GM12878 (cell line): Measurements from ENCODE around the gene KLF3. TPM values are rescaled to one million over a fixed set of nuclear protein-coding genes. Genes with fewer than 3 reads are reported as not detected.

Experiments
- ASH2L ChIP-seq: fragments of 300-600, 200-600 bp; sonication (generic); IDR thresholded peaks from 2 replicates; pipeline ENCODE4 v1.6.1; 2017; ENCODE audit warnings: low read depth, mild to moderate bottlenecking, borderline replicate concordance
- CHD4 ChIP-seq: fragments of 200-600 bp; sonication (generic); IDR thresholded peaks from 2 replicates; pipeline ENCODE4 v1.6.1; 2016; ENCODE audit warnings: mild to moderate bottlenecking
- CTCF ChIP-seq, 3 experiments: IDR thresholded peaks in 2 of 3; conservative IDR thresholded peaks in 1 of 3; 2 replicates each; pipeline ENCODE4 v1.5.1; 2011; ENCODE audit warnings: low read depth in 3 of 3, low read length in 3 of 3, mild to moderate bottlenecking in 3 of 3, control low read depth in 2 of 3, moderate library complexity in 2 of 3, inconsistent platforms in 1 of 3, mixed read lengths in 1 of 3; ENCODE audit not compliant: control insufficient read depth in 2 of 3, insufficient read depth in 1 of 3; ENCODE audit errors: extremely low read depth in 1 of 3
- CUX1 ChIP-seq: IDR thresholded peaks from 2 replicates; pipeline ENCODE4 v1.6.1; 2012; ENCODE audit warnings: improper control_type of control experiment, low read depth, low read length; ENCODE audit not compliant: insufficient replicate concordance
- EED ChIP-seq: sonication (generic); IDR thresholded peaks from 2 replicates; pipeline ENCODE4 v1.6.1; 2016; ENCODE audit warnings: antibody characterized with exemption, low read depth
- FOXM1 ChIP-seq: IDR thresholded peaks from 2 replicates; pipeline ENCODE4 v1.6.1; 2012; ENCODE audit warnings: low read depth, mild to moderate bottlenecking, inconsistent platforms, low read length, moderate library complexity
- GABPA ChIP-seq: IDR thresholded peaks from 2 replicates; pipeline ENCODE4 v1.6.1; 2014; ENCODE audit warnings: antibody characterized with exemption, low read depth, mild to moderate bottlenecking, inconsistent platforms
- MYB ChIP-seq: fragments of 150-350 bp; IDR thresholded peaks from 2 replicates; pipeline ENCODE4 v1.6.1; 2014; ENCODE audit warnings: mild to moderate bottlenecking, low read depth, low read length, borderline replicate concordance
- NR2C2 ChIP-seq: IDR thresholded peaks from 2 replicates; pipeline ENCODE4 v1.6.1; 2011; ENCODE audit warnings: borderline replicate concordance, low read depth; ENCODE audit not compliant: control insufficient read depth, insufficient read length
- POLR2AphosphoS2 ChIP-seq: IDR thresholded peaks from 2 replicates; pipeline ENCODE4 v1.6.1; 2011; ENCODE audit warnings: low read depth, mild to moderate bottlenecking, low read length, improper control_type of control experiment, moderate library complexity
- POU2F2 ChIP-seq: IDR thresholded peaks from 3 replicates; pipeline ENCODE4 v1.6.1; 2011; ENCODE audit warnings: low read depth, mild to moderate bottlenecking, low read length, borderline replicate concordance
- RAD21 ChIP-seq: IDR thresholded peaks from 2 replicates; pipeline ENCODE4 v1.6.1; 2011; ENCODE audit warnings: mild to moderate bottlenecking, low read depth, low read length, moderate library complexity; ENCODE audit not compliant: insufficient read depth
- RELA ChIP-seq: fragments of 450-650 bp; IDR thresholded peaks from 2 replicates; pipeline ENCODE4 v1.8.0; 2014; ENCODE audit warnings: borderline replicate concordance; ENCODE audit not compliant: partially characterized antibody
- SMC3 ChIP-seq: IDR thresholded peaks from 2 replicates; pipeline ENCODE4 v1.6.1; 2011; ENCODE audit warnings: low read length, improper control_type of control experiment, borderline replicate concordance
- ZNF592 ChIP-seq: fragments of 450-650 bp; IDR thresholded peaks from 2 replicates; pipeline ENCODE4 v1.6.1; 2017; ENCODE audit warnings: mild to moderate bottlenecking, moderate library complexity
- polyA plus RNA-seq, 11 experiments: library from polyadenylated mRNA; depleted of rRNA in 4 of 11; unstranded in 6 of 11; stranded (reverse) in 5 of 11; fragments of >200 nt; fragmentation: Nextera tagmentation in 4 of 11; fragmentation: Illumina TruSeq in 1 of 11; extraction: Ambion mirVana in 4 of 11; extraction: Trizol in 1 of 11; gene quantifications; 1 replicate in 1 of 11; 2 replicates in 10 of 11; pipeline versions ENCODE4 v1.2.1 to v1.2.3, GENCODE V29; 2011 to 2016; ENCODE audit warnings: inconsistent platforms in 2 of 11, missing spikeins in 2 of 11, low read depth in 1 of 11
- total RNA-seq, 4 experiments: library from RNA; depleted of rRNA in 3 of 4; stranded (reverse); fragments of >200 nt in 3 of 4; fragmentation: Illumina TruSeq in 1 of 4; extraction: Trizol in 1 of 4; gene quantifications; 2 replicates each; pipeline versions ENCODE4 v1.2.1 to v1.2.3, GENCODE V29; 2013 to 2021

The KLF3 gene
- total and polyA plus RNA-seq, 10 of the 15 experiments (the other 5 are each of a cell fraction or from before 2014, with no cell fraction given): 1.4 to 5.8 (median 2.1) TPM

GRCh38 chr4:38675146-38676121, 11.4 kb downstream of the KLF3 start (continued):
- TF ChIP-seq ZNF592 (0 out of 2 replicates have a peak, but pooled peaks have one; percentile 22), CHD4 (no peak), NR2C2 (no peak), GABPA (0 out of 2 replicates have a peak, but pooled peaks have one; percentile 12), FOXM1 (0 out of 2 replicates have a peak, but pooled peaks have one; percentile 76), POLR2AphosphoS2 (no peak), RAD21 (peak; percentile 100), SMC3 (peak; percentile 99), RELA (peak; percentile 12), POU2F2 (0 out of 3 replicates have a peak, but pooled peaks have one; percentile 17), MYB (no peak), ASH2L (no peak), CUX1 (peak; percentile 34), EED (0 out of 2 replicates have a peak, but pooled peaks have one; percentile 33), CTCF (IDR thresholded peaks at IDR 0.05 in 2 of 3, conservative IDR thresholded peaks at IDR 0.05 in 1 of 3; ENCODE audit: control insufficient read depth in 2 of 3, extremely low read depth in 1 of 3, insufficient read depth in 1 of 3, low read depth in 3 of 3, low read length in 3 of 3) (peak; percentile 80 to 96 (median 89))
